GM19395 (cell line): ENCODE data around the gene WBP2NL.
"Not testable (repeated sequence)": the region's sequence is repeated elsewhere in the genome, so short reads cannot be mapped to it uniquely, and the experiment has no call there.

Source experiments
- ATAC-seq: cut with Tn5 transposase; IDR thresholded peaks from one replicate; pipeline ENCODE4 v1.9.1; 2021; ENCODE audit warnings: mild to moderate bottlenecking, moderate library complexity; ENCODE audit not compliant: unreplicated experiment

WBP2NL gene, protein sequence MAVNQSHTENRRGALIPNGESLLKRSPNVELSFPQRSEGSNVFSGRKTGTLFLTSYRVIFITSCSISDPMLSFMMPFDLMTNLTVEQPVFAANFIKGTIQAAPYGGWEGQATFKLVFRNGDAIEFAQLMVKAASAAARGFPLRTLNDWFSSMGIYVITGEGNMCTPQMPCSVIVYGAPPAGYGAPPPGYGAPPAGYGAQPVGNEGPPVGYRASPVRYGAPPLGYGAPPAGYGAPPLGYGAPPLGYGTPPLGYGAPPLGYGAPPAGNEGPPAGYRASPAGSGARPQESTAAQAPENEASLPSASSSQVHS

GRCh38 chr22:41998361-41999261 lies at the start of gene WBP2NL:
WBP2NL (plus strand) TSS chr22:41998788; CDS start chr22:41998819, 31 bp downstream.
- ATAC-seq: peak; percentile 86

- not testable (repeated sequence) for ATAC-seq
Observed at GRCh38 chr22:41948928-41949296, 49.7 kb upstream of the WBP2NL start.

- ATAC-seq: no peak
Observed at GRCh38 chr22:41949297-41949965, 49.2 kb upstream of the WBP2NL start.

DNA sequence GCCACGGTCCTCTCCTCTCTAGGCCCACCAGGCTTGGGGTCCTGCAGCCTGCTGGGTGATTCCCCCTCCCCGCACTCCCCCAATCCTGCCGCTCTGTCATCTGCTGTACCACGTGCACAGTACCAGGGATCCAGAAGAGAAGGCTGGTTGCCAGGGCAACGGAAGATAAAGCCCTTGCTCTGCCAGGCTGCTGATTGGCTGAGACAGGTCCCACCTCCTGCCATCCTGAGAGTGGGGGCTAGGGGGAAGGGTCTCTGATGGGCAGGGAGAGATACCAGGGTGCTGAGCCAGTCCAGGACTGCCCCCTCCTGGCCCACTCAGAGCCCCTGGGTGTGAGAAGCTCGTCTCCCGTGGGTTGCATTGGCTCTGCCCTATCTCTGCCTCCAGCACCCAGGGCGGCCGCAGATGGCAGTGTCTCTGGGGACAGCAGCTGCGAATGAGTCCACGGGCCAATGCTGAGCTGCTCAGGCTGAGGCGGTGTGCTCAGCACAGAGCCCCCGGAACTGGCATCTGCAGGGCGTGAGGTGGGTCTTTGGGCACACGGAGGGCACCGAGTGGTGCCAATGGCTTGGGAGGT lies 46.6 kb upstream of the WBP2NL start, which contains the start of gene SMIM45:
Gene SMIM45, plus strand, starts transcription at position 253 of the 577 bp plus-strand sequence.
- no peak for ATAC-seq

- no peak for ATAC-seq
Observed at GRCh38 chr22:41952713-41953112, 45.9 kb upstream of the WBP2NL start.

GRCh38 chr22:41957941-41958556 lies 40.5 kb upstream of the WBP2NL start:
- peak; percentile 17 for ATAC-seq

DNA sequence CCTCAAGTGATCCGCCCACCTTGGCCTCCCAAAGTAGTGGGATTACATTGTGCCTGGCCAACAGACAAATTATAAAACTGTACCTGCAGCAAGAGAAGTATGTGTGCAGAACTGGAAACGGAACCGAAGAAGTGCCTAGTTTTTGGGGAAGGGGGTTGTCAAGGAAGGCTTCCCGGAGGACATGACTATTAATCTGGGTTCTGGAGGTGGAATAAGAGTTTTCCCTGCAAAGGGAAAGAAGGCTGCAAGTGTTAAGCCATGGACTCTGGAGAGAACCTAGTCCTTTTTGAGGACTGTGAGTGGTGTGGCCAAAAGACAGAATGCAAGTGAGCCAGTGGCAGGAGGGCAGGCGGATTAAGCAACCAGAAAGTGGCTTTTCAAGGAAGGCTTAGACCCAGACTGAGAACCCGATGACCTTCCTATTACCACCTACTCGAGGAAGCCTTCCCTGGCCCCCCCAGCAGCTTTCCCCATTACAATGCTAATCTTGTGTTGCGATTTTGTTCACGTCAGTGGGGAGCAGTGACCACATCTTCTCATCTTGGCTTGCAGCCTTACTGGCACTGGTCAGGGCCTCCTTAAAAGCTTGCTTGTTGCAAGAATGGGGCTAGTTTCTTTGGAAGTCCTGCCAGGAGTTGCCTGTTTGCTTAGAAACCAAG lies 35.0 kb upstream of the WBP2NL start:
- ATAC-seq: no peak

- ATAC-seq: no peak
Observed at GRCh38 chr22:41964112-41964491, 34.5 kb upstream of the WBP2NL start.

GRCh38 chr22:41966225-41966606 lies 32.4 kb upstream of the WBP2NL start:
- ATAC-seq: no peak

GRCh38 chr22:41966607-41967240 lies 31.9 kb upstream of the WBP2NL start:
- no peak for ATAC-seq

DNA sequence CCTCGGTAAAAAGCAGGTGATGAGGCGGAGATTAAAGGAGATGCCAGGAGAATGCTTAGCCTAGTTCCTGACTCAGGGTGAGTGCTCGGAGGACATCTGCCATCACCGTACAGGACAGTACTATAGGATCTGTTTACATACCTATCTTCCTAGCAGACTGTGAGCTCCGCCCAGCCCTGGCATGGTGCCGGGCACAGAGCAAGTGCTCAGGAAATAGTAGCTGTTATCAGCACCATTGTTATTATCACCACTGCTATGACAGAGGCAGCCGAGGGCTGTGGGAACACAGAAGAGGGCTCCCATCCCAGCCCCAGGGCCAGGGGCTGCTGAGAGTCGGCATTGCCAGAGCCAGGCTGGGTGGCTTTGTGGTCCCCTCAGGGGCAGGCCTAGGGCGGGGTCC lies 30.0 kb upstream of the WBP2NL start:
- ATAC-seq: no peak

DNA sequence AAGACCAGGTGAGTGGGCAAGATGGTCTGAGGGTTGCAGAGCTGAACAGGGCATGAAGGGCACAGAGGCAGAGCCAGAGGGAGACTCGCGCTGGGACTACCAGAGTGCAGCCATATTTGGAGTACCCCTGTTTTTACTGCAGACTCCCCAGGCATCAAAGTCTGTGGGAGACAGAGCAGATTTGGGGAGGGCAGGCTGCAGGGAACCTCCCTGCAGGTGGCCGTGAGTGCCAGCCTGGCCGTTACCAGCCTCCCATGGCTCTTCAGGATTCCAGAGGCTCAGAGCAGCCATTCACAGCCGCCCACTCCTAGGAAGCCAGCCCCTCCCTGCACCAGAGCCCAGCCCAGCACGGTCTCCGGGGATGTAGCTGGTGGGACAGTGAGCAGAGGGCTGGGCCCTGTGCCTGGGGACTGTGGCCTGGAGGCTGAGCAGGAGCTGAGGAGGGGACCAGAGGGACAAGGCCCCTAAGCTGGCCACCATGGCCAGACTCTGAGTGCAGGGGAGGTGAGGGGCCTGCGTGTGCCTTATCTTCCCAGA lies 29.4 kb upstream of the WBP2NL start, which contains the start of gene SEPTIN3:
Gene SEPTIN3, plus strand, starts transcription at position 334 of the 537 bp plus-strand sequence. CDS start 2,050 bp downstream, outside the sequence.
- ATAC-seq: no peak

DNA sequence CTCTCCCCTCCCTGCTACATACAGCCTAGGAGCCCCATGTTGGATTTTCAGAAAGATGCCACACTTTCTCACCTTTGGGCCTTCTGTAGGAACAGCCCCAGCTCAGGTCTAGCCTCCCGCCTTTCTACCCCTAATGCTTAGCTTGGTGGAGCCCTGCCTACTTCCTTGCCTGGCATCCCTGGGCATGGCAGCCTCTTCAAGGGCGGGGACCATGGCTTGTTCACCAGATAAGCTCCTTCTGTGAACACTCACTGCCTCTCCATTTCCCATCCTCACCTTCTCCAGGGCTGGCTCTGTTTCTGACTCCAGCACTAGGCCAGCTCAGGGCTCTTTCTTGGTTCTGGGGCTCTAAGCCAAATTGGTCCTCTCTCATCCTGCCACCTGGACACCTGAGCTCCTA lies 28.0 kb upstream of the WBP2NL start:
- no peak for ATAC-seq

- ATAC-seq: no peak
Observed at GRCh38 chr22:41971431-41971830, 27.2 kb upstream of the WBP2NL start.

GRCh38 chr22:41974691-41975290 lies 23.8 kb upstream of the WBP2NL start:
- no peak for ATAC-seq

DNA sequence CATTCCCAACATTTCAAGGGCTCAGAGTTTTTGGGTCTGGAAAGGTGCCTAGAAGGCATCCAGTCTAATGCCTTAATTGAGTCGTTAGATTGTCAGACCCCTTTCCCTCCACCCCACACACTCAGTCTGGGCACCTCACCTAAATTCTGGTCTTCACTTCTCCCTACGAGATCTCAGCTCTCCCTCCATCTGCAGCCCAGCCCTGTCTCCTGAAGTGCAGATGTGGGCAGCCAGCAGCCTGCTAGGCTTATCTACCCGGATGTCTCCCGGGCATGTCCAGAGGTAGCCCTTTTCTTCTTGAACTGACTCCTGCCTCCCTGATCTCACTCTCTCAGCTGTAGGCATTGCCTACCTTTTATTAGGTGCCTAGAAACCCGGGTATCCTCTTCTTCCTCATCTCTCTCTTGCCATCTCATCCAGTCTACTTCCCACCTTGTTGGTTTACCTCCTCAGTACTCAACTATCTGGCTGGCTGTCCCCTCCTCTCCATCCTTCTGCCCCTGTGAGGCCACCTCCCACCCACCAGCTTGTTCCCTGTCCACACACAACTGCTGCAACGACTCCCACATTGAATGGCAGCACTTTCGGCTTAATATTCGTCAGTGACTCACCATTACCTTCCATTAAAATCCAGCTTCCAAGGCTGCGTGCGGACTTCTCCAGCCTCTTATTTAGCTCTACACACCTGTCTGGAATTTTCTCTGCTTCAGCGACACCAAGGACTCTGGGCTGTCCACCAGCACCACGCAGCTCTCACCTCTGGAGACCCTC lies 23.1 kb upstream of the WBP2NL start:
- no peak for ATAC-seq

DNA sequence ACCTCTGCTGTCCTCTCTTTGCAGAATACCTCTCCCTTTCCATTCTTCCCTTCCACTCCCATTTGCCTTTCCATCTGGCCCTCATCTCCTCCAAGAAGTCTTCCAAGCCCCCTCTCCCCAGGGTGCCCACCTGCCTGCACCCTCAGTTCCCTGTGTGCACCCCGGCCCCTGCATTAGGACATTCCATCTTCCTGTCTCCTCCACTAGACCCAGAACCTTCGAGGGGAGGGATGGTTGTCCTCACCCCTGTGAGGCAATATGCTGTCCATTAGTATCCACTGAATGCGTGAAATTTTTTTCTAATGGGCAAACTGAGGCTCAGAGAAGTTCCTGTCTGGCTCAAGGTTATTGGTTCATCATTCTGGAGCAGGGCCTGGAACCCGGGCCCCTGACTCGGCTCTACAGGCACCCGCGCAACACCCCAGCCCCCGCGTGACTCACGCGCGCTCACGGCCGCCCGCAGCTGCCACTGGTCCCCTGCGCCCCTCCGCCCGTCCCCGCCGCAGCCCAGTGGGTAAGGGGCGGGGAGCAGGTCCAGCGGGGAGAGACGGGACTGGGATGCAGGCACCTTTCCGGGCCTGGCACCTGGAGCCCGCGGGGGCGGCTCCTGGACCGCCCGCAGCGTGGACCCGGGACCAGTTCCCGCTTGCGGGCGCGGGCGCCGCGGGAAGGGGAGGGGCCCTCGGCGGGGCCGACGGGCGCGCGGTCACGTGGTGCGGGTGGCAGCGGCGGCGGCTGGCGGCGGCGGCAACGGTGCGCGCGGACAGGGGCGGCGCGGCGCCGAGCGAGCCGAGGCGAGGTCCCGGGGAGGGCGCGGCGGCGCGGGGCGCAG lies 22.3 kb upstream of the WBP2NL start:
- no peak for ATAC-seq
